GM19193 (cell line): ENCODE measurements around the gene SGTA.

Source experiments
- POLR2A ChIP-seq: IDR thresholded peaks from 4 replicates; pipeline ENCODE4 v1.6.1; 2011; ENCODE audit not compliant: insufficient read depth, insufficient read length; ENCODE audit errors: extremely low read depth

The SGTA gene

DNA sequence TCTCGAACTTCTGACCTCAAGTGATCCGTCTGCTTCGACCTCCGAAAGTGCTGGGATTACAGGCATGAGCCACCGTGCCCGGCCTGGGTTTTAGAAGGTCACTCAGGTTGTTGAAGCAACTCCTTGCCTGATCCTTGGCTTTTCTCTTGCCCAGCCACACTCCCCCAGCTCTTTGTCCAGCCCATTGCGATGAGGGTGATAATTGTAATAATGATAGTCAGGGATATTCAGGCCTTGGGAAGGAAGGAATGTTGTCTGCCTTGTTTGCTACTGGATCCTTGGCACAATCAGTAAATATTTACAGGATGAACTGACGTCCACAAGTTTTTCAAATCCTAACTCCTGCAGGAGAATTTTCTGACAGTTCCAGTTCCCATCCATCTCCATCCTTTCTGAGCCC, 4.0 kb upstream of the SGTA start:
- TF ChIP-seq POLR2A, result no peak

DNA sequence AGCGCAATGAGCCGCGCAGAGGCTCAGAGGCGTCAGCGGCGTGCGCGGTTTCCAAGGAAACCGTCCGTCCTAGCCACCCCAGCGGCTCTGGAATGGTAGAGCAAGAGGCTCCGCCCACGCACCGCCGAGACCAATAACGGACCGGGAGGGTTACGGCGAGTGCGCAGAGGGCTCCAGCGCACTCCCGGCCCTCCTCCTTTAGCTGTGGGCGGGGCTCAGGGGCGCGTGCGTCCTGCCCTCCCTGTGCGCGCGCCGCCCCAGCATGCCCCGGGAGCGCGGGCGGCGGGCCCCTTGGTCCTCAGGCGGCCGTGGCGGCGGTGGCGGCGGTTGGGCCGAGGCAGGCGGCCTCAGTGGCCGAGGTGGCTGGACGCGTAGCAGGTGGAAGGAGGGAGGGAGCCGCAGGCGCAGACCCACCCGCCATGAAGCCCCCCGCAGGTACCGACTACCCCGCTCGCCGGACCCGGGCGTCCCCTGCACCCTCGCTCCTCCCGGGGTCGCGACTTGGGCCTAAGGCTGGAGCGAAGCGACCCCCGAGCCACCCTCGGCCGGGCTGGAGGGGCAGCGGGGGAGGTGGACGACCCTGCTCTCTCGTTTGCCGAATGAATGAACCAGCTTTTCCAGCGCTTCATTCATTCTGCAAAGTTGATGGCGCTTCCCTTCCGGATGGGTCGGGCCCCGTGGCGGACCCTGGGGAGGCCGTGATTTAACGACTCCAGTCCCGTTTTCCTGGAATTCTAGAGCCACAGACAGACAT, 2.3 kb upstream of the SGTA start, which contains the start of gene THOP1:
TSS of gene THOP1 (plus strand) at position 260 of the 754 bp plus-strand sequence. CDS start at position 420, 160 bp downstream.
- TF ChIP-seq POLR2A, result peak; percentile 92

DNA sequence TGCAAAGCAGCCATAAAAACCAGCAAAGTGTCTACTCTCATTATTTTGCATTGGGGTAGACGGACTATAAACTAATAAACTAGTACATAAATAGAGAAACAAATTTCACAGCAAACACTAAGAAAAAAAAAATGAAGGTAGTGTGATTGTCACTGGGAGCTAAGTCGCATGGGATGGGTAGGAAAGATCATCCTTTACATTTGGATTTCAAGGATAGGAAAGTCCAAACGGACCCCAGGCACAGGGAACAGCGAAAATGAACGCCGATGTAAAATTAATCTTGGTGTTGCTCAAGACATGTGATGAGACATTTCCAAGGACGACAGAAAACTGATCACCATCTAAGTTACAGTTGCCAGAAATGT, 690 bp upstream of the SGTA start:
- TF ChIP-seq POLR2A, result no peak

DNA sequence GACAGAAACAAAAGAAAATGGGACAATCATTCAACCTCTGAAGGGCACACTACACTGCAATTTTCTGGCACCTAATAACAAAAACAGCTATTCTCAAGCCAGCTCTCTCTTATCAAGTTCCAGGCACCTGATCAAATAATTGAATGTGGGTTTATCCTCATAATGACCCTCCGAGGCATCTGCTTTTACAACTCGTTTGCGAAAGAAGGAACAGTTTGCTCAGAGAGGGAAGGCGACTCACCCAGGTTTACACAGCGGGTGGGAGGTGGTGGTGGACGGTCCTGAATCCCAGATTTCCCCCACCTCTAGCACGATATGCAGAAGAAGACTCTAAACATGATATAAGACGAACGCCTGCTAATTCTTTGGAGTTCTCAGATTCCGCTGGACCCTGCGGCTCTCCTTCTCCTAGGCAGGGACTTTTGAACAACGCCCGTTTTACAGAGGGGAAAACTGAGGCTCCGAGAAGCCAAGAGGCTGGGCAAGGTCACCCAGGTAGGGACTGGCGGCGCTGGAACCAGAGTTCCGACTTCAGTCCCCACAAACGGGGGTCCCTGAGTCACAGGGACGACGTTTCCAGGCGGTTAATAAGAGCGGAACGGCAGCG, 641 bp downstream of the SGTA start:
- TF ChIP-seq POLR2A, result no peak

DNA sequence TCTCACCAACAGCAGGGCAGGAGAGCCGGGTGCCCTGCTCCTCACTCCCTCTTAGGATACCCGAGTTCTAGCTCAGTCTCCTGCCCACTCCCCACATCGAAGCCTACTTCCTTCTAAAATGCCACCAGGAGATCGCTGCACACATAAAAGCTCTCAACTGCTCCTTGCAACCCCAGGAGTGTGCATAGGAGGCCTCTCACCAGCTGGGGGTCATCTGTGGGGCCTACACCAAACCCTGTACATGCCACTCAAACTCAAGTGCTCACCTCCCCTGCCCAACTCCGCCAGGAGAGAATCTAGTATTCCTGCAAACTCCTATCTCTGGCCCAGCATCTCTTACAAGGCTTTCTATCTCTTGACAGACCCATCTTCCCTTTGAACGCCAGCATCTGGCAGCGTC, 2.8 kb downstream of the SGTA start:
- no peak for TF ChIP-seq POLR2A

DNA sequence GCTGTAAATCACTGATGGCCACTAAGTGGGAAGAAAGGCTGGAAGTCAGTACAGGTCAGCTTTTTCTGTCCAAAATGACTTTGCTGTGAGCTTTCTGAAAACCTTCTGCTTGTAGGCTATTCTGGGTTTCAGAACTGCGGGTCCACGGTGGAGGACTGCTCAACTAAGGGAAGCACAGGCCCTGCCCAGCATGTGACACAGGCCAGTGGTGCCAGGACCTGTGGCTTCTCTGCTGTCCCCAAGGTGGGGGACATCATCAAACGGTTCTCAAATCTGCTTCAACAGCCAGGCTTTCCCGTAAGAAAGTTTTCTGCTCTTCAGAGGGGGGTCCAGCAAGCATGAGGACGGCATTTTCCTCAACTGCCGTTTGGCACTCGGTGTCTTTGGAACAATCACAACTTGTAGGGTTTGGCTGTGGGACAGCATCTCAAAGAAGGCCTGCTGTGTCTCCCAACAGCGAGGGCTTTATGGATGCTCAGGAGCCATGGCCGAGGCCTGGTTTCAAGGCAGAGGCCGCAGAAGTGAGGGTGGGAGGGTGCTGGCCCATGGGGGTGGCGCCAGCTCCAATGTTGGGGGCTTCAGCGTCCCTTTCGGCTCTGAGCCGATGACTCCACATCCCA, 3.8 kb downstream of the SGTA start:
- TF ChIP-seq POLR2A, result no peak

DNA sequence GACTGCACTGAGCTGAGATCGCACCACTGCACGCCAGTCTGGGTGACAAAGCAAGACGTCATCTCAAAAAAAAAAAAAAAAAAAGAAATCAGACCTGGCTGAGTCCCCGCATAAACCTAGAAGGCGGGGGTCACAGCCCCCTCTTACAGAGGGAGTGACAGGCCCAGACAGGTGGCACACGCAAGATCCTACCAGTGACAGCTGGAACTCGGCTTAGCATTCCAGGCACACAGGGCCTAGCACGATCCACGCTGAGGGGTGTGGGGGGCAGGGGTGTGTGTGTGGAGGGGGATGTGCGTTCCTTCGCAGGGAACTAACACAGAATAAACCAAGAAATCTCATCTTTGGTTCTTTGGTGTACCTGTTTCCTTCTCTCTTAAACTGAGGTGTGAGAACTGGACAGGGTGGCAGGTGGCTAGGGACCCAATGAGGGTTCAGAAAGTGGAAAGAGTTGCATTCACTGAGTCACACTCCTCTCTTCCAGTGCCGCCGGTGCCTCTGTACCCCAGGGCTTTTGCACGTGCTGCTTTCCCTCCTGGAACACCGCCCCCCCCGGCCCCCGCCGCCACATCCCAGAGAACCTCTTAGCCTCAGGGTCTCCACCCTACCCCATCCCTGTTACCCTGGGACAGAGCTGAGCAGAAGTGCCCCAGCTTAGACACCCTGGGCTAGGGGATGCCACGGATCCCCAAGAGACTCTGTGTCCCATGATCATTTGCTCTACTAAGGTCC, 5.0 kb downstream of the SGTA start:
- TF ChIP-seq POLR2A, result no peak

DNA sequence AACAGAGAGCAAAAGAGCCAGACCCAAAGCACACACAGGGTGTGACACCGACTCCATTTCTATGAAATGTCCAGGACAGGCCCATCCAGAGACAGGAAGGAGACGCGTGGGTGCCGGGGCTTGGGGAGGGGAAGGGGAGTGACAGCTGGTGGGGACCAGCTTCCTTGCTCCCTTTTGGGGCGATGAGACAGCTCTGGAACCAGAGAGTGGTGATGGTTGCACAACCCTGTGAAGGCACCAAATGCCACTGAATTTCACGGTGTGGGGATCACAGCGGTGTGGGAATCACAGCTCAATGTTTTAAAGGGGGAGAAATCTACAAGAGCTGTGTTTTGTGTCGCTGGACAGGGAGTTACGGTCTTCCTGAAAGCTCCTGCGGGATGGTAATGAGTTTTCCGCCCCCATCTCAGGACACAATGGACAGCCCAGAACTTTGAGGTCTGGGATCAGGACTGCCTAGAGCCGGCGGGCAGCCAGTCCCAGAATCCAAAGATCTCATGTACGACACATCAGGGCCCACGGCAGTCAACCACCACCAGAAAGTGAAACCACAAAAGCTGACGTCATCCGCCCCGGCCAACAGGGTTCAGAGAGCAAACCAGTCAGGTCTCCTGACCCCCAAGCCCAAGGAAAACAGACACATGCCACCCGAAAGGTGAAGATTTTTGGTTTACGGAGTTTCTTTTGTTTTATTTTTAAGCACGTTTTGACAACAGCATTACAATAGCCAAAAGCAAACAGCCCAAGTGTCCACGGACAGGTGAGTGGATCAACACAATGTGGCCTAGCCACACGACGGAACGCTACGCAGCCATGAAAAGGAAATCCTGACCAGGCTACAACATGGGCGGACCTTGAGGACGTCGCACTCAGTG, 7.3 kb downstream of the SGTA start:
- TF ChIP-seq POLR2A, result peak; percentile 32

DNA sequence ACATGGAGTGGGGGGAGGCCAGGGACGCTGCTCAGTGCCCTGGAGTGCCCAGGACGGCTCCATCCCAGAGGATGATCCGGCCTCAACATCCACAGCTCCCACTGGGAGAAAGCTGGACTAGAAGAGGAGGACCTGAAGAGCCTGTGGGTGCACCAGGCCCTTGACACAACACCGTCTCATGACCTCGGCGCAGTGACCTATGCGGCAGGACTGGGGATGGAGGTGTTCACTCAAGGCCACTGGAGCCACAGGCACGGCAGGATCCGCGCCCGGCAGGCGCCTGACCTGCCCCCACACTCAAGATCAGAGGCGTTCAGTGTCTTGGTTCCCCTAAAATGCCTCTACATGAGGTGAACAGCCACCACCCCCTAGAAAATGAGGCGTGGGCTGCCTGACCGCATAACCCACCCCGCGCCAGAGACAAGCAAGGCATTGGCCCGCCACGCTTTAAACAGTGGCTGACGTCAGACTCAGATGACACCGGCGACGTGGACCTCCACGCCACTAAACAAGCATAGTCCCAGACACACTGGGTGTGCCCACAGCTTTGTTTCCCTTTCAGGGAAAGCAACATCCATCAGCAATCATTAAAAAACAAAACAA, 8.0 kb downstream of the SGTA start:
- no peak for TF ChIP-seq POLR2A

DNA sequence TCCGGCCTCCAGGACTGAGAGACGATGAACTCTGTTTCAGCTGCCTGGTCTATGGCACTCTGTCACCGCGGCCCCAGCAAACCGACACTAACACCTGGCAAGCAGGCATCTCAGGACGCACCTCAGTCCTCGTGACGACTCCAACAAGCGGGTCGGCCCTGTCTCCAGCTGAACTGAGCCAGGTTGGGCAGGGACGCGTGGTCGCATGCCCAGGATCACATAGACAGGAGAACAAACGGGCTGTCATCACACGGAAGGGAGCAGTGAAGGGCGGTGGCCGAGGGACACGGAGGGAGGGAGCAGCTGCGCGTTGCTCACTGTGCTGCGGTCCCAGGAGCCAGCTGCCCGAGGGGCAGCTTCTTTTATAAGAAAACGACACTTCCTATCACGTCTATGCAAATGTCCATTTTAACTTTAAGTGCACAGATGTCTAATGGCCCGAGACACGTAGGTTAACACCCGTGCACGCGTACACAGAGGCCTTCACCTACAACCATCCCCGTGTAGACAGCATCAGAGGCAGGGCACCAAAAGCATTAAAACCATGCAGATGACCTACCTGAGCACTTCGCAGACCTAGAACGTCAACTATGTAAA, 8.9 kb downstream of the SGTA start:
- TF ChIP-seq POLR2A, result no peak

DNA sequence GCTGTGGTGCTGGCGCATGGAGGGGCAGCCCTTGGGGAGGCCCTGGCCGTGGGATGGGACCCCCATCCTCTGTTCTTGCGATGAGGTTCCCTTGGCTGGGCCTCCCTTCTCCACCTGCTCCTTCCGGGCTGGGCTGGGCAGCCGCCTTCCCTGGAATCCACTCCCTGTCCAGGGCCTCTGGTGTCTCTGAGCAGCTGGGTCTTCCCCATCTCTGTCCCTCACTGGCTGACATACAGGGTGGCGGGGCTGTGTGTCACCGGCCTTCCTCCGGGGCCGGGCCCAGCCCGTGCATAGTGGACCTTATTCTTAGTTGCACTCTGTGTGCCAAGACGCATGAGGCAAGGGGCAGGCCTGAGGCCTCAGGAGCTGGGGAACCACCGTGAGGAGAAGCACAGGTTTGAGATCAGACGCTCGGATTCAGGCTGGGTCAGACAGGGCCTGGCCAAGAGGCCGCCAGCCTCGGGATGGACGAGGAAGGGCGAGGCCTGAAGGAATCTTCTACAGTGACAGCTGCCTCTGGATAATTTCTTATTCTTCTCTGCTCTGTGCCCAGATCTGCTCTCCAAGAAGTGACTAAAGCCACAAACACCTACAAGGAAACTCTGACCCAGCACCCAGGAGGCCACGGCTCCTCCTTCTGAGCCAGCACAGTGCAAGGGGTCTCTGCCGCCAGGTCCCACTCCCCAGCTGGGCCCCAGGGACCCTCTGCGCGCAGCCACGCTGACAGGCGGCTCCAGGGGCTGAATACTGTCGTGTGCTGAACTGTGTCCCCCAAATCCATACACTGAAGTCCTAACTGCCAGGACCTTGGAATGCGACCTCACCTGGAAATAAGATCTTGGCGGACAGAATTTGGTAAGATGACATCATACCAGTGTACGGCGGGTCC, 11.0 kb downstream of the SGTA start:
- no peak for TF ChIP-seq POLR2A

DNA sequence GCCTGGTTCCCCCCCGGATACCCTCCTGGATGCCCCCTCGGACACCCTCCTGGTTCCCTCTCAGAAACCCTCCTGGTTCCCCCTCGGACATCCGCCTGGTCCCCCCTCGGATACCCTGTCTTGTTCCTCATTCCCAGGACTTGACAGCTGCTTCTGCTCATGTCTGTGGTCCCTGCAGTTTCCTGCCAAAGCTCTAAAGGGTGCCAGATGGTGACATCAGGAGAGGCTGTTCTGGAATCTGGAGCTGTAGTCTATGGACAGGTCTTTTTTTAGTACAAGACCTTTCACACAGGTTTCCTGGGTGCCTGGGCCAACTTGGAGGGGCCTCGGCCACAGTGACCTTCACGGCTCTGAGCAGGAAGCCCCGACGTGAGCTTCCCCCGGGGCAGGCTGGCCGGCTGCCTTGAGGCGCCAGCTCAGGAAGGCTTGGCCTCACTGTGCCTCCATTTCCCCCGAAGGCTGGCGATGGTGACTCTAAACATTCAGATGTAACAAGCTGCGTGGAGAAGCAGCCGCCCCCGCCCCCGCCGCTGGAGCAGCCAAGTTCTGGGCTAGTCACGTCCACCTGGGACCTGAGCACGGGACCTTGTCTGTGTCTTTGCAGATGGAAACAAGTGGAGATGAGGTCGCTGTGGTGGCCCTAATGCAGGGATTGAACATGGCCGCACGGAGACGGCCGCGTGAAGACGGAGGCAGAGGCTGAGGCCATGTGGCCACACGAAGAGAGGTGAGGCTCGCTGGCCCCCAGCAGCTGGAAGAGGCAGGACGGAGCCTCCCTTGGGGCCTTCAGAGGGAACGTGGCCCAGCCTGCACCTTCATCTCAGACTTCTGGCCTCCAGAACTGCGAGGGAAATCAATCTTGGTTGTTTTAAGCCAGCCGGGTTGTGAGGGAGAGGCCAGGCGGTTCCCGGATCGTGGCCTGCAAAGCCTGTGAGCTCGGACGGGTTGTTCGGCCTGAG, 12.7 kb downstream of the SGTA start:
- TF ChIP-seq POLR2A, result no peak
